Right hindlimb (tissue), 1 donor: ENCODE results near the gene KRT6B.

Experiments
- DNase-seq: peaks from one replicate; pipeline ENCODE4 v3.0.0-alpha.2; 2018

The KRT6B gene

DNA sequence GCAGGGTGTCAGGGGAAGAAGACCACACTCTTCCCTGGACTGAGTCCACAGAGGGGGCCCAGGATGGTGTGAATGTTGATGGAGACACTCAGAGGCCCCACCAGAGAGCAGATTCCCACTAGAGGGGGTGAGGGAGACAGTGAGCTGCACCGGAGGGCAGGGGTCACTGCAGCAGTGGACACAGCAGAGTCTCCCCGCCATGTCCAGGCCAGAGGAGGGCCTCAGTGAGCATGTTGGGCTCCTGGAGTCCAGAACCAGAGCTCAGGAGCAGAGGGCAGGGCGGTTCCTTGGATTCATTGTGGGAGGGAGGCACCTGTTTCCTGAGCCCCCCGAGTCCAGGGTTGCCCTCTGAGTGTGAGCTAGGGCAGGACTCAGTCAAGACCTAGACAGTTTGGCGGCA is 44.0 kb downstream of the KRT6B start:
- DNase-seq, result no peak

GRCh38 chr12:52405922-52406385 is 46.0 kb downstream of the KRT6B start, which contains the start of gene KRT82:
TSS of gene KRT82 (minus strand) at chr12:52406335. CDS start at chr12:52406277, 58 bp downstream.
- no peak for DNase-seq

DNA sequence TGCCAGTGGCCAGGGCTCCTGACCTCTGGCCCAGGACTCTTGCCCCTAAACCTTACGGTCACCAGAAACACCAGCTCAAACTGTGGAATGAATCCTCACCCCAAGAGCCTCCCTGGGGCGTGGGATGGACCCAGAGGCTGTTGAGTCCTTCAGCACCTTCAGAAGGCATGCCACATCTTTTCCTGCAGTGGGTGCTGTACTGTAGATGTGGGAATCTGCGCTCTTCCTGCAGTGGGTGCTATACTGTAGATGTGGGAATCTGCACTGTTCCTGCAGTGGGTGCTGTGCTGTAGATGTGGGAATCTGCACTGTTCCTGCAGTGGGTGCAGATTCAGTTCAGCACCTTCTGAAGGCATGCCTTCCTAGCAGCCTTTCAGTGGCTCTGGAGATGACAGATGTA is 47.0 kb downstream of the KRT6B start:
- DNase-seq, result no peak

DNA sequence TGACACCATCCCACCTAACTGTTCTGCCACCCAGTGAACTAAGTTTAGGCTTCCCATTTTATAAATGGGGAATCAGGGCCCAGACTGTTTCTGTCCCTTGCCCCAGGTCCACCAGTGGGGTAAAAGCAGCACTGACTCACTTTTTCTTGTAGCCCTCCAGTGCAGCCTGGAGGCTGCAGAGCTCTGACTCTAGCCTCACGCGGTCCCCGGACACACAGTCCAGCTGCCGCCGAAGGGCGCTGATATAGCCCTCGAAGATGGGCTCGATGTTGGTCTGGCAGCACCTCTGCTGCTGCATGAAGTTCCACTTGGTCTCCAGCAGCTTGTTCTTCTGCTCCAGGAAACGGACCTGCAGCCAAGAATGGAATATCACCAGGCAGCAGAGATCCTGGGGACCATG is 48.4 kb downstream of the KRT6B start:
- DNase-seq, result no peak

DNA sequence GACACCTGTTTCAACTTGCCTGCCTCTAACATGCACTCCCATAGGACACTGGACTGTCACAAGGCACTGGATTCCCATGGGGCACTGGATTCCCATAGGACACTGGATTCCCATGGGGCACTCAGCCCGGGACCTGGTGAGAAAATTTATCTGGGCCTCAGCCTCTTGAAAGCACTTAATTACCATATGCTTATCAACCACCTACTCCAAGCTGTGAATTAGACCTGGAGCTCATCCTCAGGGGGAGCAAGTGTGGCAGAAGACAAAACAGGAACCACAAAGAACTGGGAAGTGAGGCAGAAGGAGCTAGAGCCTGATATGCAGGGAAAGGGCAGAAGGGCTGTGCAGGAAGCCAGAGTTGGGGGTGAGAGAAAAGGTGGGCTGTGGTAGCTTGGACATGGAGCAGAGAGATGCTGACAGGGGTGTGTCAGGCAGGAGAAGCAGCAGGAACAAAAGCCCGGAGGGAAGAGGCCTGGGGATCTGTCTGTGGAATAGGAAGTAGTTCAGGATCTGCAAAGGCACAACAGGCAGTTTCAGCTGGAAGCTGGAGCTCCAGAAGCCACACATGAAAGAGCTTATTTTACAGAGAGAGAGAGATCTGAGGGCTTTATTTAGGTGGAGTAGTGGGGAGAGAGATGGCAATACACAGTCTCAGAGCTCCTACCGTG is 48.9 kb downstream of the KRT6B start:
- DNase-seq, result no peak

DNA sequence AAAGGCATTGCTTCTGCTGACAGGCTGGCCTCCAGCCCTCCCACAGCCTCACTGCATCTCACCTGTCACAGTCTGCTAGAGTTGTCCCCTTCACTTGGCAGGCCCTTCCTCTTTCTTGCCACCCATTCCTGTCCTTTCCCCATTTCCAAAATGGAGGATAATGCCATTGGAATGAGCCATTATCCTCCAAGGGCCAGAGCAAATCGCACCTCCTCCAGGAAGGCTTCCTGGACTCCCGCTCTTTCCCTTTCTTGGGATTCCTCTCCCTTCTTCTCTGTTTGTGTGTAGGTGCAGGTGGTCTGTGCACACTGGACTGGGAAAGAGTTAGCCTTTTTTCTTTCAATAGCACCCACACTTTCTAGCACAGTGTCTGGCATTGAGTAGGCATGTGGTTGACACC is 49.6 kb downstream of the KRT6B start:
- DNase-seq, result no peak

- no peak for DNase-seq
Measured at GRCh38 chr12:52401926-52402325, 50.0 kb downstream of the KRT6B start.

GRCh38 chr12:52401526-52401925 is 50.4 kb downstream of the KRT6B start:
- DNase-seq, result no peak

GRCh38 chr12:52400906-52401305 is 51.0 kb downstream of the KRT6B start:
- no peak for DNase-seq

GRCh38 chr12:52399756-52400155 is 52.2 kb downstream of the KRT6B start:
- no peak for DNase-seq

DNA sequence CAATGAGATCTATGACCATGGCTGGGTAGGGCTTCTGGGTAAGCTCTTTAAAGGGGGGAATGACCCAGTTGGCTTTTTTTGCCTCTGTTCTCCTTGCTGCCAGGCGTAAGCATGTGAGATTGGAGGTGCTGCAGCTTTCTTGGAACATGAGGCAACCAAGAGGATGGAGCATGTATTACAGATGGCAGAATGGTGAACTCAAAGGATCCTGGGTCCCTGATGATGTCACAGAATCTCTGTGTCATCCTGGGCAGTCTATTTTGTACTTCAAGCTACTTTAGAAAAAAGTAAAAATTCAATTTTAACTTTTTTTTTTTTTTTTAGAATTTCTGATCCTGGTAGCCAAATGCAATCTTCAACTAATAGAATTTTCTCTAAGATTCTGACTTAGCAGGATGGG is 53.8 kb downstream of the KRT6B start:
- DNase-seq, result no peak

- DNase-seq, result no peak
Measured at GRCh38 chr12:52396656-52397055, 55.3 kb downstream of the KRT6B start.
